Embryonic facial prominence (tissue), 1 donor: ENCODE data around the gene UBTF.

Source experiments
- DNase-seq: peaks from one replicate; pipeline ENCODE4 v3.0.0-alpha.2; 2016; ENCODE audit errors: extremely low spot score

UBTF gene

GRCh38 chr17:44197980-44198720 lies 21.3 kb downstream of the UBTF start:
- DNase-seq: no peak

- DNase-seq: no peak
These were observed 22.4 kb downstream of the UBTF start for GRCh38 chr17:44197107-44197506.

- no peak for DNase-seq
These were observed 26.0 kb downstream of the UBTF start for GRCh38 chr17:44193326-44194084.

- DNase-seq: no peak
These were observed 26.7 kb downstream of the UBTF start for GRCh38 chr17:44192750-44193149.

DNA sequence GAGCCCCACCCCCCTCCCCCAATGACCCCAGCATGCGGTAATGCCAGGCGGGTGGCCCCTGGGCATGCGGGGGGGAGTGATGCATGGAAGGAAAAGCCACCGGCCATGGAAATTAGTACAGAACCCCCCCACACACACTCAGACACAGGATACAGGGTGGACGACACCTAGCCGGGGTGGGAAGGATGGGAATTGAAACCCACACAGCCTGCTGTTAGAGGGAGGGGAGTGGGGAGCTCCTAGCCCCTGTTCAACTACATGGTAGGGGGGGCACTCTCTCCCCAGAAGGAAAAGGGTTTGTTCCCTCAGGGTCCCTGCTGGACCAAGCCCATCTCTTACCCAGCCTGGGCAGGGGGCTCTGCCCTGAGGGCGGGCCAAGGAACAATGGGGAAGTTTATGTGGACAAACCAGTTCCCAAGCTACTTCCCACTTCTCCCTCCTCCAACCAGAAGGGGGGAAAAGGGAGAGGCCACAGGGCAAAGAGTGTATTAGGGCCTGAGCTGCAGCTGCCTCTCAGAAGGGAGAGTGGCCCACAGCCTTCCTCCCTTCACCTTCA lies 27.5 kb downstream of the UBTF start:
- DNase-seq: no peak

DNA sequence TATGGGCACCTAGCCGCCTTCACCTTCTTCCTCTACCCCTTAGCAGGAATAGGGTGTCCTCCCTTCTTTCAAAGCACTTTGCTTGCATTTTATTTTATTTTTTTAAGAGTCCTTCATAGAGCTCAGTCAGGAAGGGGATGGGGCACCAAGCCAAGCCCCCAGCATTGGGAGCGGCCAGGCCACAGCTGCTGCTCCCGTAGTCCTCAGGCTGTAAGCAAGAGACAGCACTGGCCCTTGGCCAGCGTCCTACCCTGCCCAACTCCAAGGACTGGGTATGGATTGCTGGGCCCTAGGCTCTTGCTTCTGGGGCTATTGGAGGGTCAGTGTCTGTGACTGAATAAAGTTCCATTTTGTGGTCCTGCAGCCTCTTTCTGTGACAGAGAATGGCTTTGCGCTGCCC lies 28.1 kb downstream of the UBTF start:
- no peak for DNase-seq

- no peak for DNase-seq
These were observed 29.0 kb downstream of the UBTF start for GRCh38 chr17:44190481-44190880.

GRCh38 chr17:44188576-44189403 lies 30.7 kb downstream of the UBTF start:
- DNase-seq: no peak

- DNase-seq: no peak
These were observed 32.2 kb downstream of the UBTF start for GRCh38 chr17:44187131-44187899.

DNA sequence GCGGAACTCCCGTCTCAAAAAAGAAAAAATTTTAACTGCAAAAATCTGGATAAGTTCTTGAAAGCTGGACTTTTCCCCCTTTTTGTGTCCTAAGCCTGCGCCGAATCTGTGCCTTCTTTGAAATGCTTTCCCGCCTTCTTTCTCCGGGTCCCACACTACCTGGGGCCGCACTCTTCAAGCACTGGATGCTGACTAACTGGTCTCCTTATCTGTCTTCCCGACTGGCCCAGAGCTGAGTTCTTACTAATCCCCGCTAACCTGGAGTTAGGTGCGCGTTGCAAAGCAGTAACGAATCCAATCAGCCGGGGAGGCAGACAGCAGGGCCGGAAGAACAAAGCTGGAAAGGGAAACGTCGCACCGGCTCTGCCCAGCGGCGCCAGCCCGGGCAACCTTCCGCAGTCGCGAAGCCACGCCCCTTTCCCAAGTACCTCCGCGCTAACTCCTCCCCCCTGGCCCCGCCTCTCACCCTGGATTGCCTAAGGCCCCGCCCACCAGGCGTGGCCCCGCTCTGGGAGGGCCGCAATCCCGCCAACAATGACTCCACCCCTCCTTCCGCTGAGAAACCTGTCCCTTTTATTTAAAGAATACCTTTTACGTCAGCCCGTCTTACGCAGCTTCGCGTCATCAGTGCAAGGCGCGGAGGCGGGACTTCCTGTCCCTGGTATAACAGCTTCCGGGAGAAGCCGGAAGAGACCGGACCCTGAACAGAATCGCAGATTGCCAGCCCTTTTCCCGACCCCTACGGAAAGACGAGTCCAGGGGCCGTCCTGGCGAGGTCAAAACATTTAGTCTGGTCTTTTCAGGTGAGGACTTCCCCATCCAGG lies 33.0 kb downstream of the UBTF start, which contains the start of gene TMUB2:
TSS of gene TMUB2 (plus strand) at position 666 of the 824 bp plus-strand sequence. CDS start 737 bp downstream, outside the sequence.
- DNase-seq: peak; percentile 100

DNA sequence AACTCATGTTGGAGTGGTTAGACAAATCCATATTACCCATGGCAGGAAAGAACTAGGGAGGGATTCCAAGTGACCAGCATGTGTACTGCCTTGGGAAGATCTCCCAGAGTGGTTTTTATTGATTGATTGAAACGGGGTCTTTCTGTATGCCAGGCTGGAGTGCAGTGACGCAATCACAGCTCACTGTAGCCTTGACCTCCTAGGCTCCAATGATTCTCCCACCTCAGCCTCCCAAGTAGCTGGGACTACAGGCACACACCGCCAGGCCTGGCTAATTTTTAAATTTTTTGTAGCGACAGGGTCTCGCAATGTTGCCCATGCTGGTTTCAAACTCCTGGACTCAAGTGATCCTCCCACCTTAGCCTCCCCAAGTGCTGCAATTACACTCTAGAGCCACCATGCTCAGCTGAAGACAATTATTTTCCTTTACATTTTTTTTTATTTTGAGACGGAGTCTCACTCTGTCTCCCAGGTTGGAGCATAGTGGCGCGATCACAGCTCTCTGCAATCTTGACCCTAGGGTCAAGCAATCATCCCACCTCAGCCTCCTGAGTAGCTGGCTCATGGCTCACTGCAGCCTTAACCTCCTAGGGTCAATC lies 35.2 kb downstream of the UBTF start:
- no peak for DNase-seq

- DNase-seq: no peak
These were observed 36.5 kb downstream of the UBTF start for GRCh38 chr17:44183024-44183423.

- no peak for DNase-seq
These were observed 41.3 kb downstream of the UBTF start for GRCh38 chr17:44178133-44178532.

DNA sequence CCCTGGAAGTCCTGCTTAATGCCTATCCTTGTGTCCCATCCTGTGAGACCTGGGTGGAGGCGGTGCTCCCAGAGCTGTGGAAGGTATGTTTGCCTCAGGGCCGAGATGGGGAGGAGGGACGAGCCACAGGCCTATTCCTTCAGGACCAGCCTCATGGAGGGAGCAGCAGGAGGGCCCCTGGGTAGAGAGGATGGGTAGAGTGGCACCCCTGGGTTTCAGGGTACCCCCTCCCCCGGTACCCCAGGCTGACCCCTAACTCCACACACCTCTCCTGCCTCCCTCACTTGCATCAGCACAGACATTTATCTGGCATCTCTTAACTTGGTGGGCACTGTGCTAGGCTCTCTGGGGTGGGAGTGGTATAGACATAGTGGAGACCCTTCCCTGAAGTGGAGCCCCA lies 41.8 kb downstream of the UBTF start:
- DNase-seq: no peak

DNA sequence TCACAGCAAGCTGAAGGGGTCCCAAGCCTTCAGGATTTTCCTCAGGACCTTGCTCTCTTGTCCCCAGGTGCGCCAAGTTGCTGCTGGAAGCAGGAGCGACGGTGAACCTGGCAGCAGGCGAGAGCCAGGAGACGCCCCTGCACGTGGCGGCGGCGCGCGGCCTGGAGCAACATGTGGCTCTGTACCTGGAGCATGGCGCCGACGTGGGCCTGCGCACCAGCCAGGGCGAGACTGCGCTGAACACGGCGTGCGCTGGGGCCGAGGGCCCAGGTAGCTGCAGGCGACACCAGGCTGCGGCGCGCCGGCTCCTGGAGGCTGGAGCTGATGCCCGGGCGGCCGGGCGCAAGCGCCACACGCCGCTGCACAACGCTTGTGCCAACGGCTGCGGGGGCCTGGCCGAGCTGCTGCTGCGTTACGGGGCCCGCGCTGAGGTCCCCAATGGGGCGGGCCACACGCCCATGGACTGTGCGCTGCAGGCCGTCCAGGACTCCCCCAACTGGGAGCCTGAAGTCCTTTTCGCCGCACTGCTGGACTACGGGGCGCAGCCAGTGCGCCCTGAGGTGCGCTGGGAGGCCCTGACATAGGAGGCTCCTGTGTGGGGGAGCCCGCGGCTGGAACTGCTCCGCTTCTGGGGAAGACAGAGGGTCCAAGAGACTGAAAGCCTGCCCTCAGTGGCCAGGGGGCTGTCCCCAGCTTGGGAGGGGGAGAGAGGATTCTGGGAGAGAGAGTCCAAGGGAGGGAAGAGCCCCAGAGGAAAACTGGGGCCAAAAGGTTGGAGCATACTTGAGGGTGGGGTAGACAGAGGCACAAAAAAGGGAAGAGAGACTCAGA lies 42.6 kb downstream of the UBTF start:
- DNase-seq: no peak

GRCh38 chr17:44176257-44176656 lies 43.2 kb downstream of the UBTF start:
- DNase-seq: no peak

GRCh38 chr17:44174427-44174826 lies 45.0 kb downstream of the UBTF start:
- DNase-seq: no peak

DNA sequence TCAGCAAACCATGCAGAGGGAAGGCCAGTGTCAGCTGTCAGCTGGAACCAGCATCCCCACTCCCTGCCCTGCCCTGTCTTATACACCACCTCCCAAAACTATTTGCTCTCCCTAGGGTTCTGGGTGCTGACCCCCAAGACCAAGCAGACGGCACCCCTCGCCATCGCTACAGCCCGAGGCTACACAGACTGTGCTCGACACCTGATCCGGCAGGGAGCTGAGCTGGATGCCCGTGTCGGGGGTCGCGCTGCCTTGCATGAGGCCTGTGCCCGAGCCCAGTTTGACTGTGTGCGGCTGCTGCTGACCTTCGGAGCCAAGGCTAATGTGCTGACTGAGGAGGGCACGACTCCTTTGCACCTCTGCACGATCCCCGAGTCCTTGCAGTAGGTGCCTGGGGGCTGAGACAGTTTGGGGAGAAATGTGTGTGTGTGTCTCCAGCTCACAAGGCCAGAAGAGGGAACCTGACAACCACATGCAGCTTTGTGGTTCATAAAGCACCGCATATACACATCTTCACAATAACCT lies 47.5 kb downstream of the UBTF start:
- no peak for DNase-seq
